ENCODE data around the gene SNAP29.
"Not testable (repeated sequence)": the region's sequence is repeated elsewhere in the genome, so short reads cannot be mapped to it uniquely, and the experiment has no call there.

The SNAP29 gene

GRCh38 chr22:20935049-20935448 lies 76.2 kb downstream of the SNAP29 start:
- not testable (repeated sequence) for FAIRE-seq

GRCh38 chr22:20935780-20936539 lies 77.2 kb downstream of the SNAP29 start:
- FAIRE-seq, result not testable (repeated sequence)

GRCh38 chr22:20937031-20937793 lies 78.4 kb downstream of the SNAP29 start:
- no peak for FAIRE-seq

- no peak for FAIRE-seq
Observed at GRCh38 chr22:20937794-20938671, 79.2 kb downstream of the SNAP29 start.

GRCh38 chr22:20939457-20940185 lies 80.8 kb downstream of the SNAP29 start:
- FAIRE-seq, result not testable (repeated sequence)

GRCh38 chr22:20940186-20940651 lies 81.4 kb downstream of the SNAP29 start:
- no peak for FAIRE-seq
